SK-N-SH (cell line): Measurements from ENCODE around the gene ARFGAP1. TPM values are rescaled to one million over a fixed set of nuclear protein-coding genes. Genes with fewer than 3 reads are reported as not detected.

Experiments
- CTCF ChIA-PET: fragments of 300-600, 350-600 bp; formaldehyde crosslinking; extraction: SDS; loops from one replicate; lab custom pipeline; 2021; lab: Yijun Ruan, JAX
- POLR2A ChIA-PET: fragments of 350-600 bp; sonication (Branson Sonifier 250); formaldehyde crosslinking; extraction: SDS; loops from one replicate; lab custom pipeline; 2020; ENCODE audit warnings: antibody characterized with exemption, inconsistent platforms; lab: Yijun Ruan, JAX
- DNase-seq: peaks from one replicate; pipeline ENCODE4 v3.0.0; 2012
- H2AFZ ChIP-seq: fragments of 200-600 bp; sonication (generic); 2 replicates; pipeline ENCODE4 v1.8.1; 2016; ENCODE audit warnings: antibody characterized with exemption, mild to moderate bottlenecking, low read depth
- H3F3A ChIP-seq: fragments of 200-600 bp; sonication (generic); replicated peaks from 2 replicates; pipeline ENCODE3; 2016; ENCODE audit warnings: antibody characterized with exemption, mild to moderate bottlenecking; ENCODE audit not compliant: insufficient read depth
- H3K27ac ChIP-seq, 2 experiments: fragments of 200-500 bp in 1 of 2; fragments of 200-600 bp in 1 of 2; sonication (Bioruptor generic) in 1 of 2; sonication (generic), shearing (Covaris generic) in 1 of 2; 2 replicates each; pipeline versions ENCODE4 v1.5.1 to v1.6.1; 2014 to 2016; ENCODE audit warnings: low read depth in 2 of 2, inconsistent platforms in 1 of 2, low read length in 1 of 2, mild to moderate bottlenecking in 1 of 2, mixed read lengths in 1 of 2
- H3K27me3 ChIP-seq: fragments of 200-600 bp; sonication (generic), shearing (Covaris generic); 2 replicates; pipeline ENCODE4 v1.6.1; 2016; ENCODE audit warnings: mixed run types; ENCODE audit not compliant: insufficient read depth
- H3K36me3 ChIP-seq, 2 experiments: fragments of 200-500 bp in 1 of 2; fragments of 200-600 bp in 1 of 2; sonication (Bioruptor generic) in 1 of 2; sonication (generic) in 1 of 2; replicated peaks in 1 of 2; 2 replicates each; pipeline versions ENCODE3 to v1.5.1; 2014 to 2016; ENCODE audit warnings: low read length in 1 of 2, mild to moderate bottlenecking in 1 of 2; ENCODE audit not compliant: insufficient read depth in 2 of 2, control insufficient read depth in 1 of 2
- H3K4me1 ChIP-seq, 2 experiments: fragments of 200-500 bp in 1 of 2; fragments of 200-600 bp in 1 of 2; sonication (Bioruptor generic) in 1 of 2; sonication (generic), shearing (Covaris generic) in 1 of 2; 2 replicates each; pipeline versions ENCODE4 v1.5.1 to v1.6.1; 2014 to 2016; ENCODE audit warnings: low read depth in 1 of 2, low read length in 1 of 2, mixed run types in 1 of 2; ENCODE audit not compliant: insufficient read depth in 2 of 2, control insufficient read depth in 1 of 2
- H3K4me2 ChIP-seq: fragments of 200-600 bp; sonication (generic), shearing (Covaris generic); 2 replicates; pipeline ENCODE4 v1.6.1; 2017; ENCODE audit warnings: mixed run types
- H3K4me3 ChIP-seq, 2 experiments: fragments of 200-500 bp in 1 of 2; fragments of 200-600 bp in 1 of 2; sonication (Bioruptor generic) in 1 of 2; sonication (generic), shearing (Covaris generic) in 1 of 2; 2 replicates each; pipeline versions ENCODE4 v1.5.1 to v1.8.1; 2014 to 2016; ENCODE audit warnings: low read depth in 2 of 2, inconsistent platforms in 1 of 2, low read length in 1 of 2, mild to moderate bottlenecking in 1 of 2, mixed read lengths in 1 of 2, moderate library complexity in 1 of 2
- H3K79me2 ChIP-seq: fragments of 200-600 bp; sonication (generic); 2 replicates; pipeline ENCODE4 v1.8.1; 2017; ENCODE audit warnings: mild to moderate bottlenecking; ENCODE audit not compliant: insufficient read depth
- H3K9ac ChIP-seq: fragments of 200-600 bp; sonication (generic); 2 replicates; pipeline ENCODE4 v1.6.1; 2017; ENCODE audit warnings: mixed run types
- H3K9me2 ChIP-seq: fragments of 200-600 bp; sonication (generic); 2 replicates; pipeline ENCODE4 v1.6.1; 2017; ENCODE audit warnings: mixed run types
- H3K9me3 ChIP-seq: fragments of 200-600 bp; sonication (generic); 2 replicates; pipeline ENCODE4 v1.6.1; 2017; ENCODE audit warnings: mixed run types, mild to moderate bottlenecking, moderate library complexity
- H4K20me1 ChIP-seq: fragments of 200-600 bp; sonication (generic); 2 replicates; pipeline ENCODE4 v1.6.1; 2017; ENCODE audit warnings: mild to moderate bottlenecking, mixed run types; ENCODE audit not compliant: insufficient read depth
- CHD2 ChIP-seq: fragments of 150-350 bp; IDR thresholded peaks from 2 replicates; pipeline ENCODE4 v1.6.1; 2018; ENCODE audit warnings: low read length; ENCODE audit not compliant: partially characterized antibody
- EP300 ChIP-seq, 2 experiments: IDR thresholded peaks; 2 replicates each; pipeline versions ENCODE4 v1.4.0 to v1.6.1; 2012; ENCODE audit warnings: borderline replicate concordance in 1 of 2, low read depth in 1 of 2, low read length in 1 of 2
- EZH2phosphoT487 ChIP-seq: fragments of 200-600 bp; sonication (generic); IDR thresholded peaks from 2 replicates; pipeline ENCODE4 v1.6.1; 2017; ENCODE audit warnings: low read depth, mixed run types, mild to moderate bottlenecking, antibody characterized with exemption, moderate library complexity, borderline replicate concordance
- FOSL2 ChIP-seq: IDR thresholded peaks from 2 replicates; pipeline ENCODE4 v1.4.0; 2012; ENCODE audit warnings: low read depth, mild to moderate bottlenecking, moderate library complexity, borderline replicate concordance
- FOXJ3 ChIP-seq: sonication (generic); formaldehyde crosslinking; IDR thresholded peaks from 2 replicates; pipeline ENCODE4 v1.5.1; 2020; ENCODE audit warnings: mild to moderate bottlenecking, missing genetic modification reagents
- FOXM1 ChIP-seq: IDR thresholded peaks from 2 replicates; pipeline ENCODE4 v1.4.0; 2012; ENCODE audit warnings: low read depth, mild to moderate bottlenecking
- GATA2 ChIP-seq: sonication (generic); formaldehyde crosslinking; IDR thresholded peaks from 2 replicates; pipeline ENCODE4 v1.5.0; 2020; ENCODE audit warnings: mild to moderate bottlenecking, missing genetic modification reagents
- JUND ChIP-seq: IDR thresholded peaks from 2 replicates; pipeline ENCODE4 v1.4.0; 2012
- MEF2A ChIP-seq: IDR thresholded peaks from 2 replicates; pipeline ENCODE4 v1.4.0; 2012; ENCODE audit warnings: low read depth, borderline replicate concordance
- NFIC ChIP-seq: IDR thresholded peaks from 2 replicates; pipeline ENCODE4 v1.4.0; 2012; ENCODE audit warnings: borderline replicate concordance
- NRF1 ChIP-seq: IDR thresholded peaks from 2 replicates; pipeline ENCODE4 v1.6.1; 2012; ENCODE audit warnings: low read depth, mild to moderate bottlenecking, low read length
- POLR2AphosphoS5 ChIP-seq: IDR thresholded peaks from 2 replicates; pipeline ENCODE4 v1.6.1; 2012; ENCODE audit warnings: low read depth, low read length
- RAD21 ChIP-seq: IDR thresholded peaks from 2 replicates; pipeline ENCODE4 v1.6.1; 2012; ENCODE audit warnings: mild to moderate bottlenecking, low read length
- RCOR1 ChIP-seq: fragments of 150-350 bp; IDR thresholded peaks from 2 replicates; pipeline ENCODE4 v1.6.1; 2017; ENCODE audit warnings: antibody characterized with exemption, low read length
- RFX5 ChIP-seq: IDR thresholded peaks from 2 replicates; pipeline ENCODE4 v1.6.1; 2012; ENCODE audit warnings: mild to moderate bottlenecking, improper control_type of control experiment, low read length
- RXRA ChIP-seq: IDR thresholded peaks from 2 replicates; pipeline ENCODE4 v1.4.0; 2012; ENCODE audit warnings: low read depth, mild to moderate bottlenecking, borderline replicate concordance
- SMC3 ChIP-seq: IDR thresholded peaks from 2 replicates; pipeline ENCODE4 v1.6.1; 2012; ENCODE audit warnings: low read depth, low read length, improper control_type of control experiment
- TAF1 ChIP-seq: IDR thresholded peaks from 2 replicates; pipeline ENCODE4 v1.6.1; 2012; ENCODE audit warnings: low read depth, mild to moderate bottlenecking, low read length, moderate library complexity, borderline replicate concordance
- TEAD4 ChIP-seq: IDR thresholded peaks from 2 replicates; pipeline ENCODE4 v1.4.0; 2012; ENCODE audit warnings: mild to moderate bottlenecking, borderline replicate concordance; ENCODE audit not compliant: insufficient read depth
- WGBS: methylation state at CpG from one replicate; pipeline ENCODE4 v1.1.6; 2017; ENCODE audit warnings: low lambda C conversion rate; 5-methylcytosine and 5-hydroxymethylcytosine counted together
- polyA plus RNA-seq, 3 experiments: library from polyadenylated mRNA; depleted of rRNA; stranded (reverse); fragments of >200 nt; gene quantifications; 2 replicates each; pipeline ENCODE4 v1.2.3, GENCODE V29; 2012
- TF ChIP-seq, protein P1 (sequence below): fragments of 150-350 bp; IDR thresholded peaks from 2 replicates; pipeline ENCODE4 v1.6.1; 2016; ENCODE audit warnings: mild to moderate bottlenecking, low read depth, low read length
- TF ChIP-seq, protein P2 (sequence below): fragments of 200-600 bp; sonication (generic); IDR thresholded peaks from 2 replicates; pipeline ENCODE4 v1.6.1; 2017; ENCODE audit warnings: antibody characterized with exemption, mild to moderate bottlenecking, moderate library complexity

ARFGAP1 gene
- polyA plus RNA-seq, 1 of the 3 experiments (the other 2 are of a cell fraction) = 72.7 TPM

DNA sequence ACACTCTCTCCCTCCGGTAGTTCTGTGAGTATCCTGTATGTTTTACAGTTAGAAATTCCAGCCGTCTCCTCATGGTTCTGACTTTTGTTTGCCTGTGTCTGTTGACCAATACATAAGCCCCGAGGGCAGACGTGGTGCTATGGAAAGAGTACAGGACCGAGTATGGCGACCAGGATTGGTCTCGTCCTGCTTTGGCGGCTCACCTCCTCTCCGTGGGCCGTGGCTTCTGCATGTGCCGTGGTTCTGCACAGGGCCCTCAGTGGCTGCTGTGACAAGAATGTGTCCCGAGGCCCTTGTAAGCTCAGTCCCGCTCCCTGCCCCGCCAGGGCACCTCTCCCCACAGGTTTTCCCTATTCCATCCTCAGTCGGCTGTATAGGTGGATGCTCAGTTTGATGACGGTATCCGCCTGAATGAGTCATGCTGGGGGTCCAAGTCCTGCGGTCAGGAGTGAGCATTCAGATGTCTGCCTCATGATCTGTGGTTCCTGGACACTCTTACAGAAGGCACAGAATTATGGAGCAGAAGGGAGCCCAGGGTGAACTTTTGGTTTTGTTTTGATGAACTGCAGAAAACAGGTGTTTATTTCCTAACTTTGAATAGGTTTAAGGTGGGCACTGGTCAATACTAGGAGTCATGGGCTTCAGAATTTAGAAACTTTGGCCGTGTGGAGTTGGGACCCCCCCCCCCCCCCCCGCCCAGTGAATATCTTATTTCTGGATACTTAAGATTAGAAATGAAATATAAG, 1.2 kb downstream of the ARFGAP1 start:
- H3K9ac ChIP-seq = peak overlapping the region; percentile 95
- ChIA-PET CTCF (interaction anchor here (0.8 to 4.7 kb wide), 5 partner anchors 17 to 49 kb away, joined by 3 to 38 read pairs (median 5); no protein-coding TSS in a partner anchor), POLR2A (interaction anchor here (0.6 to 1.8 kb wide), 2 partner anchors 14 to 17 kb away, joined by 3 to 7 read pairs; no protein-coding TSS in a partner anchor)
- peak overlapping the region; percentile 97 for H3K4me2 ChIP-seq
- H3K4me1 ChIP-seq = peaks cover 0 to 20% of the 10 kb centered on the region in 2 experiments; a peak in 2 of 4 replicates
- H3K27ac ChIP-seq = peak overlapping the region in 1 of 2 experiments; percentile 41; a peak in 2 of 4 replicates
- H3K9me3 ChIP-seq = no peaks in the 10 kb centered on the region
- peak overlapping the region; percentile 87 to 92 for H3K4me3 ChIP-seq
- H3K9me2 ChIP-seq = no peaks in the 10 kb centered on the region
- no peak overlapping the region for H2AFZ ChIP-seq
- H3F3A ChIP-seq = no peaks in the 10 kb centered on the region
- WGBS = 13% methylated on average over 12 of the region's 20 CpGs
- peak; percentile 28; the same call in 1 of the 2 replicates for TF ChIP-seq JUND
- TF ChIP-seq CHD2 = no peak
- peak; percentile 53; the same call in 1 of the 2 replicates for TF ChIP-seq FOSL2
- H4K20me1 ChIP-seq = peaks cover 48% of the 10 kb centered on the region
- DNase-seq = no peak
- H3K79me2 ChIP-seq = peaks cover 58% of the 10 kb centered on the region
- peaks cover 5 to 30% of the 10 kb centered on the region in 2 experiments for H3K36me3 ChIP-seq
- H3K27me3 ChIP-seq = no peaks in the 10 kb centered on the region

DNA sequence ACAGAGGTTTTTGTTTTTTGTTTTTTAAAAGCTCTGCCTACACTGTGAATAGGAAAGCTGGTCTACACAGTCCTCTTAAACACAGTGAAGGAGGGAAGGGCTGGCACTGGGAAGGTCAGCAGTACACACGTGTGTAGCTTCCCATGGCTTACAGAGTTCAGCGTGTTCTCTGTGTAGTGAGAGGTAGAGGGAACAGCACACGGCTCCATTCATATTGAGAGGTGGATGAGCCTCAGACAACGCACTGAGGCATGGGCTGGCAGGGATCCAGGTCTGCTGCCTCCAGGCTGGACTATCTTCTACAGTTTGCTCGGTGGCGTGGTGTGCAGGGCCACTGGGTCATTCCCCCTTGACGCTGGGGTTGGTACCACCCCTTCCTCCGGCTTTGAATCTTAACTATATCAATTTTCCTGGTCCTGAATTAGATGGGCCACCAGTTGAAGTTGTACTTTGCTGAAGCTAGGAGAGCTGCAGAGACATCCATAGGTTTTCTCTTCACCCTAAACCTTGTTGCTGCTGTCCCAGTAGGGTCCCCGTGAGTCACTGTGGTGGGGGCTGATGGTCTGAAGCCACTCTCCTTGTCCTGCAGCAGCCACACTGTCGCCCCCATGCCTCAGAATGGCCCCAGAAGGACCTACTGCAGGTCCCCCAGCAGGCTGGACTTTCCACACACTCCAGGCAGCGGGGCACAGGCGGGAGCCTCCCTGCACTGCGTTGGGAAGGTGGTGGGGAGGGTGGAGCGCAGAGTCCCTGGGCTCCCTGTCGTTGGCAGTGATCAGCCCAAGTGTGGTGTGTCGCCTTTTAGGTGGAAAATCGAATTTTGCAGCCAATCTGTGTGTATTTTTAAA, 2.0 kb downstream of the ARFGAP1 start:
- H3F3A ChIP-seq = no peaks in the 10 kb centered on the region
- peaks cover 52% of the 10 kb centered on the region for H4K20me1 ChIP-seq
- TF ChIP-seq, protein P1, sequence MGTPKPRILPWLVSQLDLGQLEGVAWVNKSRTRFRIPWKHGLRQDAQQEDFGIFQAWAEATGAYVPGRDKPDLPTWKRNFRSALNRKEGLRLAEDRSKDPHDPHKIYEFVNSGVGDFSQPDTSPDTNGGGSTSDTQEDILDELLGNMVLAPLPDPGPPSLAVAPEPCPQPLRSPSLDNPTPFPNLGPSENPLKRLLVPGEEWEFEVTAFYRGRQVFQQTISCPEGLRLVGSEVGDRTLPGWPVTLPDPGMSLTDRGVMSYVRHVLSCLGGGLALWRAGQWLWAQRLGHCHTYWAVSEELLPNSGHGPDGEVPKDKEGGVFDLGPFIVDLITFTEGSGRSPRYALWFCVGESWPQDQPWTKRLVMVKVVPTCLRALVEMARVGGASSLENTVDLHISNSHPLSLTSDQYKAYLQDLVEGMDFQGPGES = no peak
- TF ChIP-seq RXRA (no peak), FOXJ3 (no peak), NFIC (no peak), EZH2phosphoT487 (no peak), RAD21 (no peak), MEF2A (no peak), POLR2AphosphoS5 (no peak), FOXM1 (no peak), TEAD4 (no peak), EP300 (IDR thresholded peaks at IDR 0.05; ENCODE audit: borderline replicate concordance in 1 of 2, low read depth in 1 of 2, low read length in 1 of 2) (no peak), GATA2 (CRISPR knock-in tag) (no peak), CHD2 (no peak), RCOR1 (no peak), TAF1 (no peak), NRF1 (no peak), SMC3 (no peak), RFX5 (no peak)
- TF ChIP-seq, protein P2, sequence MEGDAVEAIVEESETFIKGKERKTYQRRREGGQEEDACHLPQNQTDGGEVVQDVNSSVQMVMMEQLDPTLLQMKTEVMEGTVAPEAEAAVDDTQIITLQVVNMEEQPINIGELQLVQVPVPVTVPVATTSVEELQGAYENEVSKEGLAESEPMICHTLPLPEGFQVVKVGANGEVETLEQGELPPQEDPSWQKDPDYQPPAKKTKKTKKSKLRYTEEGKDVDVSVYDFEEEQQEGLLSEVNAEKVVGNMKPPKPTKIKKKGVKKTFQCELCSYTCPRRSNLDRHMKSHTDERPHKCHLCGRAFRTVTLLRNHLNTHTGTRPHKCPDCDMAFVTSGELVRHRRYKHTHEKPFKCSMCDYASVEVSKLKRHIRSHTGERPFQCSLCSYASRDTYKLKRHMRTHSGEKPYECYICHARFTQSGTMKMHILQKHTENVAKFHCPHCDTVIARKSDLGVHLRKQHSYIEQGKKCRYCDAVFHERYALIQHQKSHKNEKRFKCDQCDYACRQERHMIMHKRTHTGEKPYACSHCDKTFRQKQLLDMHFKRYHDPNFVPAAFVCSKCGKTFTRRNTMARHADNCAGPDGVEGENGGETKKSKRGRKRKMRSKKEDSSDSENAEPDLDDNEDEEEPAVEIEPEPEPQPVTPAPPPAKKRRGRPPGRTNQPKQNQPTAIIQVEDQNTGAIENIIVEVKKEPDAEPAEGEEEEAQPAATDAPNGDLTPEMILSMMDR = no peak
- TF ChIP-seq, all 33 proteins: peak for 0
- no peaks in the 10 kb centered on the region for H3K9me3 ChIP-seq
- H3K36me3 ChIP-seq = peaks cover 13 to 35% of the 10 kb centered on the region in 2 experiments
- no peak overlapping the region for H2AFZ ChIP-seq
- peak overlapping the region; percentile 97 for H3K4me2 ChIP-seq
- no peaks in the 10 kb centered on the region for H3K27me3 ChIP-seq
- WGBS = 74% methylated on average over 17 of the region's 17 CpGs
- peak overlapping the region in 1 of 2 experiments; percentile 23; a peak in 1 of 4 replicates for H3K4me3 ChIP-seq
- peaks cover 58% of the 10 kb centered on the region for H3K79me2 ChIP-seq
- H3K4me1 ChIP-seq = peaks cover 0 to 20% of the 10 kb centered on the region in 2 experiments; a peak in 2 of 4 replicates
- no peak for DNase-seq
- 0 out of 2 replicates have a peak overlapping the region, but pooled peaks have one; percentile 23 for H3K9ac ChIP-seq
- ChIA-PET CTCF (interaction anchor here (1.1 to 1.8 kb wide), 2 partner anchors 16 to 51 kb away, joined by 3 to 5 read pairs; no protein-coding TSS in a partner anchor), POLR2A (no interaction called here)
- no peak overlapping the region for H3K27ac ChIP-seq
- H3K9me2 ChIP-seq = no peaks in the 10 kb centered on the region
